LNCaP clone FGC (cell line): ENCODE data around the gene RPS25.
"Not testable (repeated sequence)": the region's sequence is repeated elsewhere in the genome, so short reads cannot be mapped to it uniquely, and the experiment has no call there.

Experiments
- DNase-seq: peaks from one replicate; pipeline ENCODE4 v3.0.0-alpha.2; 2011; ENCODE audit warnings: low read depth
- H3K4me3 ChIP-seq: 2 replicates; pipeline ENCODE4 v1.5.1; 2011; ENCODE audit warnings: mild to moderate bottlenecking, low read depth, low read length, control low read depth
- TF ChIP-seq, protein P1 (sequence below): IDR thresholded peaks from 2 replicates; pipeline ENCODE4 v1.5.1; 2012; ENCODE audit warnings: mild to moderate bottlenecking; ENCODE audit not compliant: control insufficient read depth, insufficient read depth; ENCODE audit errors: extremely low read depth

The RPS25 gene

DNA sequence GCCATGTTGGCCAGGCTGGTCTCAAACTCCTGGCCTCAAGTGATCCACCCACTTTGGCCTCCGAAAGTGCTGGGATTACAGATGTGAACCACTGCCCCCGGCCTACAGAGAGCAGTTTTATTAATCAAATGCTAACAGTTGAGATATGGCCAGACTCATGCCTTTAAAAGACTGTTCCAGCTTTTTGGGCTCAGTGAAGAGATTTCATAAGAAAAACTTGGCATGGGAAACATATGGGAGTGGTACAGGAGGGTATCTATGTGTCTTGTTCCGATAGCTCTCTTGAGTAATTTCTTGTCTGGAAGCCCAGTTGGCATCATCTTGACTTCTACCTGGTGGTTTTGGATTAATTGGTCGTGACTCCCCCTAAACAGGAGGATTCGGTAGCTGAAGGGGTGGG, 20.7 kb upstream of the RPS25 start:
- TF ChIP-seq, protein P1, sequence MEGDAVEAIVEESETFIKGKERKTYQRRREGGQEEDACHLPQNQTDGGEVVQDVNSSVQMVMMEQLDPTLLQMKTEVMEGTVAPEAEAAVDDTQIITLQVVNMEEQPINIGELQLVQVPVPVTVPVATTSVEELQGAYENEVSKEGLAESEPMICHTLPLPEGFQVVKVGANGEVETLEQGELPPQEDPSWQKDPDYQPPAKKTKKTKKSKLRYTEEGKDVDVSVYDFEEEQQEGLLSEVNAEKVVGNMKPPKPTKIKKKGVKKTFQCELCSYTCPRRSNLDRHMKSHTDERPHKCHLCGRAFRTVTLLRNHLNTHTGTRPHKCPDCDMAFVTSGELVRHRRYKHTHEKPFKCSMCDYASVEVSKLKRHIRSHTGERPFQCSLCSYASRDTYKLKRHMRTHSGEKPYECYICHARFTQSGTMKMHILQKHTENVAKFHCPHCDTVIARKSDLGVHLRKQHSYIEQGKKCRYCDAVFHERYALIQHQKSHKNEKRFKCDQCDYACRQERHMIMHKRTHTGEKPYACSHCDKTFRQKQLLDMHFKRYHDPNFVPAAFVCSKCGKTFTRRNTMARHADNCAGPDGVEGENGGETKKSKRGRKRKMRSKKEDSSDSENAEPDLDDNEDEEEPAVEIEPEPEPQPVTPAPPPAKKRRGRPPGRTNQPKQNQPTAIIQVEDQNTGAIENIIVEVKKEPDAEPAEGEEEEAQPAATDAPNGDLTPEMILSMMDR: no peak
- H3K4me3 ChIP-seq: no peak overlapping the region
- DNase-seq: no peak

DNA sequence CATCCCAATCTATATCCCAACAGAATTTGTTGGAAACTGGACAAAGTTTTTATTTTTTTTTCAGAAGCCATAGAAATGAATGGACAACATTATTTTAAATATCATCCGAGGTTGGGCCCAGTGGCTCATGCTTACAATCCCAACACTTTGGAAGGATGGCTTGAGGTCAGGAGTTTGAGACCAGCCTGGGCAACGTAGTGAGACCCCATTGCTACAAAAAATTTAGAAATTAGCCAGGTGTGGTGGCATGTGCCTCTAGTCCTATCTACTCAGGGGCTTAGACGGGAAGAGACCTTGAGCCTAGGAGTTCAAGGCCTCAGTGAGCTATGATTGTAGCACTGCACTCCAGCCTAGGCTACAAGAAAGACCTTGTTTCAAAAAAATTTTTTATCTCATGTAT, 16.7 kb upstream of the RPS25 start:
- TF ChIP-seq, protein P1: no peak
- no peak overlapping the region for H3K4me3 ChIP-seq
- no peak for DNase-seq

DNA sequence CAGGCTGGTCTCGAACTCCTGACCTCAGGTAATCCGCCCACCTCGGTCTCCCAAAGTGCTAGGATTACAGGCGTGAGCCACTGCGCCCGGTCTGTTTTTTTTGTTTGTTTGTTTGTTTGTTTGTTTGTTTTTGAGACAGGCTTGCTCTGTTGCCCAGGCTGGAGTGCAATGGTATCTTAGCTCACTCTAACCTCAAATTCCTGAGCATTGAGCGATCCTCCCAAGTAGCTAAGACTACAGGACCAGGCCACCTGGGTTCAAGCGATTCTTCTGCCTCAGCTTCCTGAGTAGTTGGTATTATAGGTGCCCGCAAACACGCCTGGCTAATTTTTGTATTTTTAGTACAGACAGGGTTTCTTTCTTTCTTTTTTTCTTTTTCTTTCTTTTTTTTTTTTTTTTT, 15.3 kb upstream of the RPS25 start:
- not testable (repeated sequence) for H3K4me3 ChIP-seq, DNase-seq

DNA sequence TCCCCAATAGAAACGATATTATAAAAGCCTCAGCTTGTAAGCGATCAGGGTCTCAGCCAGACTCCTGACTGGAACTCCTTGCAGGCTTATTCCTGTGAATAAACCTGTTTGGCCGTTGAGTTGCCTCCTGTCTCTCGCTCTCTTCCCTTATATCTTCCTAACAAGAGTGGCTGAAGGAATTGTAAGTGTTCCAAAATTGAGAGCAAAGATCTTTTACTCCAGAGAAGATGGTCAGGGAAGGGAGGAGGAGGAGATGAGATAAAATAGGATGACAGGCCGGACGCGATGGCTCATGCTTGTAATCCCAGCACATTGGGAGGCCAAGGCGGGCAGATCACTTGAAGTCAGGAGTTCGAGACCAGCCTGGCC, 13.8 kb upstream of the RPS25 start:
- DNase-seq: no peak
- TF ChIP-seq, protein P1: no peak
- H3K4me3 ChIP-seq: no peak overlapping the region

DNA sequence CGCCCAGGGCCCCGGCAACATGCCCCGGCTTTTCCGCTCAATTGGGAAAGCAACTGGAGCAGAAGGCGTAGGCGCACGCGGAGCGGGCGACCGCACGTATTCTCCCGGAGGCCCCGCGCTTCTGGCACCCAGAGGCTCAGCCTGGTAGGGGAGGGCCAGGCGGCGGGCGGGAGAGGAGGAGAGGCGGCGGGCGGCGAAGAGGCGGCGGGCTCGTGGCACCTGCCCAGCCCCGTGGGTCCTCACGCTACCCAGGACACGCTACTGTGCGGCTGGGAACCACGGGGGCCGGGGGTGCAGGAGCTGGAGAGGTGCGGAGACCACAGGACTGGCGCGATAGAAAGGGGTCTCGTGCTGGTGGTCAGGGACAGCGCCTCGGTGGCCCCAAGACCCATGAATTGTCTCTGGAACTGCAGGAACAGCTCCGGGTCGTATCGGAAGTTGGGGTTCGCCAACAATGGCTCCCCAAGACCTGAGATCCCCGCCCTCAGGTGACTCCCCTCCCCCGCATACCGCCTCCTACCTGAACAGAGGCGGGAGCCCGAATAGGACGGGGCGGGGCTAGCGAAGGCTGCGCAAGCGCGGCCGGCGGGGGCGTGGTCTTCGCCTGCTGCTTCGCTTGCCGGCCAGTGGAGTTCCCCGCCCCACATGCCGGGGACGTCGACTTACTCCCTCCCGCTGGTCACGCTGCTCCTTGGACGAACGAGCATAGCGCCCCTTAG, 12.3 kb upstream of the RPS25 start, which contains the start of gene SLC37A4:
SLC37A4 (minus strand) TSS at position 549 of the 719 bp plus-strand sequence.
- peak; percentile 97 for DNase-seq
- TF ChIP-seq, protein P1: peak; percentile 93
- peak within 1 kb of the TSS; percentile 86 for H3K4me3 ChIP-seq

DNA sequence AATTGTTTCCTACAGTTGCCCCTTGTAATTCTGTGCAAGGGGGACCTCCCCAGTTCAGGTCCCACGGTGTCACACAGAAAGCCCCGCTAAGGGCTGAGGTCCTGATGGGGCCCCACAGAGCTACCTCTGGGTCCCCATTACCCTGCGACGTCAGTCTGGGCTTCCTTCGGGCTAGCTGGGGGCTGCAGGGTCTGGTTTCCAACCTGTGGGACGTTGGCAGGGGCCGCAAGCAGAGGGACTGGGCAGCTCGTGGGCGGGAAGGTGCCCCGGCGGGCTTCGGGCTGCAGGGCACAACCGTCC, 11.8 kb upstream of the RPS25 start:
- TF ChIP-seq, protein P1: no peak
- DNase-seq: no peak
- peak overlapping the region; percentile 86 for H3K4me3 ChIP-seq

DNA sequence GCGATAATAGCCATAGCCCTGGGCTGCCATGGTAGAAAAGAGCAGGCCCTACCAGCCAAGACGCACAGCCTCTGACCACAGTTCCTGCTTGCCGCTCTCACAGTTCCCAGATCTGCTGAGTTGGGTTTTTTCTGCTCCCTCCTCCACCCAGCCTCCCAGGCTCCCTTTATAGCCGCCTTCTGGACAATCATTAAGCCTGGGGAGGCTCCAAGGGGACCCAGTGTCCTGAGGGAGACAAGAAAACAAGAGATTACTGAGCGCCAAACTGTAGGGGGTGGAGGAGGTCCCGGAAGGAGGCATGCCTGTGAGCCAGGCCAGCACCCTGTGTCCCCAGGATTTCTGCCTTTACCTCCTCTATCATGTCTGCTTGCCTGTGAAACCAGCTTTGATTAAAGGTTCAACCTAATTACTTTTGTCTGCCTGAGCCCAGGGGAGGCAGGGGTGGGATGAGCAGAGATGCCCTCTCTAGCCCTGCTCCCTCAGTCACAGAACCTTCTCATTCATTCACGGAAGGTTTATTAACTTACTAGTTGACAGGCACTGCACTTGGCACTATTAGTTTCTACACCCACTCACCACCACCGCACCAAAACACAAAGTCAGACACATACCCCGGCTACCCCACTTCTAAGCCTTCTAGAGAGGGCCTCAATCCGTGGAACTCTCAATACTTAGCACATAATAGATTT, 11.3 kb upstream of the RPS25 start:
- no peak for DNase-seq
- peak overlapping the region; percentile 86 for H3K4me3 ChIP-seq
- TF ChIP-seq, protein P1: no peak

DNA sequence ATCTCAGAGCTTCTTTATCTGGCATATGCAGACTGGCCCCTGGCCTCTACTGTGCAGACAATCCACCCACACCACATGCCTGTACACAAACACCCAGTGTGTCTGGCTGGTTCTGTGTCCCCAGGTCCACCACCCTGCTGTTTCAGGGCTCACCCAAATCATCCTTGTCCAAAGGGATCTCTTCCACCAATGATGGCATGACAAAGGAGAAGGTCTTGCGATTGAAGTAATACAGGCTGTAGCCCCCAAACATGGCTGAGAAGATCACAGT, 10.9 kb upstream of the RPS25 start:
- TF ChIP-seq, protein P1: no peak
- DNase-seq: no peak
- peak overlapping the region; percentile 86 for H3K4me3 ChIP-seq
